ENCODE data around the gene FAP.

Gene FAP

GRCh38 chr2:162211732-162212131 lies 31.5 kb downstream of the FAP start:
- no peak overlapping the region for H3K4me3 ChIP-seq (ENCODE audit: low read depth, low read length)
- POLR2A ChIA-PET: no interaction called here
- no peak for TF ChIP-seq CTCF (IDR thresholded peaks at IDR 0.05; ENCODE audit: insufficient read depth, low read length, missing control alignments)
- CTCF ChIA-PET: interaction anchor here (4.1 to 16.8 kb wide), 2 partner anchors 9 to 85 kb away, joined by 43 to 656 read pairs; no protein-coding TSS in a partner anchor
- no peak for DNase-seq (ENCODE audit: low read depth, low spot score)

DNA sequence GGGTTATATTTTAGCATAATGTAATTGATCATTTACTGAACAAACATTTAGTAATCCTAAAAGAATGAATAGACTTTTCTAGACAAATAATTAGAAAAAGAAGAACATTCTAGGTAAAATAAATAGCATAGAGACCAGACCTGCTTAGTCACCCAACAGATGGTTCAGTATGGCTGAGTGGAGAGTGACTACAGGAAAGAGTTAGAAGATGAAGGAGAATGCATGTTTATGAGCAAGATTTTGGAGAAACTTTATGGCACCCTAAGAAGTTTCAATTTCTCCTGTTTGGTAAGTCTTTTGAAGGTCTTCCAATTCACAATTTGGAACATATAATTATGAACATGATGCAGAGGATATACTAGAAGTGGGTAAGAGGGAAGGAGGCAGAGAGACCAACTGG lies 32.9 kb downstream of the FAP start:
- no peak for DNase-seq (ENCODE audit: low read depth, low spot score)
- H3K4me3 ChIP-seq (ENCODE audit: low read depth, low read length): no peak overlapping the region
- TF ChIP-seq CTCF (IDR thresholded peaks at IDR 0.05; ENCODE audit: insufficient read depth, low read length, missing control alignments): no peak
- POLR2A ChIA-PET: no interaction called here
- CTCF ChIA-PET: interaction anchor here (1.9 to 16.8 kb wide), 3 partner anchors 11 to 87 kb away, joined by 6 to 656 read pairs (median 43); no protein-coding TSS in a partner anchor

GRCh38 chr2:162202203-162202602 lies 41.0 kb downstream of the FAP start:
- no peak for TF ChIP-seq CTCF (IDR thresholded peaks at IDR 0.05; ENCODE audit: insufficient read depth, low read length, missing control alignments)
- ChIA-PET CTCF (interaction anchor here (1.2 kb wide), 1 partner anchor 96 kb away, joined by 3 read pairs; no protein-coding TSS in a partner anchor), POLR2A (no interaction called here)
- no peak overlapping the region for H3K4me3 ChIP-seq (ENCODE audit: low read depth, low read length)
- DNase-seq (ENCODE audit: low read depth, low spot score): no peak

DNA sequence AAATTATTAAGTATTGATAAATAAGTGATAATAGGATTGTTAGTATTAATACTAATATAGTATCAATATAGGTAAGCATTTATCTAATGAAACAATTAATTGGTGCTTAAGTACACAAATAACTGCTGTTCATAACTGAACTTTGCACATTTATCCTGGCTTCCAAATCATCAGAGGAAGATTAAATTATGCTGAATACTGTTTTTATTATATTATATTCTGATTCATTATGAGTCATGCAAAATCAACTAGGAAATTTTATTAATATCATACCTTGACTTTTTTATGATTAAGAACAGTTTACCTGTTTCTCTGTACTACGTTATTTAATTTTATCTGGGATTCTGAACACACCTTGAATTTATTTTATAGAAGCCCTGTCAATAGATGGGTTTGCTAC lies 42.6 kb downstream of the FAP start:
- ChIA-PET POLR2A (no interaction called here), CTCF (no interaction called here)
- DNase-seq (ENCODE audit: low read depth, low spot score): no peak
- TF ChIP-seq CTCF (IDR thresholded peaks at IDR 0.05; ENCODE audit: insufficient read depth, low read length, missing control alignments): no peak
- no peak overlapping the region for H3K4me3 ChIP-seq (ENCODE audit: low read depth, low read length)

- POLR2A ChIA-PET: no interaction called here
- TF ChIP-seq CTCF (IDR thresholded peaks at IDR 0.05; ENCODE audit: insufficient read depth, low read length, missing control alignments): no peak
Observed at GRCh38 chr2:162199913-162200312, 43.3 kb downstream of the FAP start.

DNA sequence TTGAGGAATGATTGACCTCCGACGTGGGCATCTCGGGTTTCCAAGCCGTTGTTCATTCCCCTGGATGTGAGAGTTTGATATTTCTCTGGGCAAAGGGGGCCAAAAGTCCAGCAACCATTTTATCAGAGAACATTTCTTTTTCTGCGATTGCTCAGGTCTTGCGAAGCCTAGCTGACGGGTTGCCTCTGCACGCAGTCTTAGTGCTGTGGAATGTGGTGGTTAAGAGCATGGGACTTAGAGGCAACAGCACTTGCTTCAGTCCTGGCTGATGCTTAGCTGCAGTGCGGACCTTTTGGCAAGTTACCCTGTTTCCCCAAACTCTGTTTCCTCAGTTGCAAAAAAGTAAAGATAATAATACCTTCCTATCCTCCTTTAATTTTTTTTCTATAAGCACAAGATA lies 45.0 kb downstream of the FAP start:
- DNase-seq (ENCODE audit: low read depth, low spot score): no peak
- ChIA-PET POLR2A (interaction anchor here (0.6 to 2.0 kb wide), 3 partner anchors 44 to 100 kb away, joined by 3 to 11 read pairs (median 3); partner anchors contain the start of gene FAP), CTCF (interaction anchor here (0.9 to 14.3 kb wide), 7 partner anchors 9 to 102 kb away, joined by 3 to 189 read pairs (median 5); no protein-coding TSS in a partner anchor)
- TF ChIP-seq CTCF (IDR thresholded peaks at IDR 0.05; ENCODE audit: insufficient read depth, low read length, missing control alignments): no peak
- no peak overlapping the region for H3K4me3 ChIP-seq (ENCODE audit: low read depth, low read length)

More at GRCh38 chr2:162199913-162200312, 43.3 kb downstream of the FAP start:
- CTCF ChIA-PET: no interaction called here
- no peak overlapping the region for H3K4me3 ChIP-seq (ENCODE audit: low read depth, low read length)
- no peak for DNase-seq (ENCODE audit: low read depth, low spot score)
